NCI-H446 treated with DMSO at 0.1 percent for 48 hours (cell line): ENCODE measurements around the gene CHMP6.

Experiments used
- DNase-seq: peaks from one replicate; lab custom pipeline; 2025; lab: John Stamatoyannopoulos, UW

Gene CHMP6

GRCh38 chr17:81043725-81044427, 52.2 kb downstream of the CHMP6 start:
- DNase-seq: no peak

- no peak for DNase-seq
Observed at GRCh38 chr17:81044428-81044763, 52.8 kb downstream of the CHMP6 start.

DNA sequence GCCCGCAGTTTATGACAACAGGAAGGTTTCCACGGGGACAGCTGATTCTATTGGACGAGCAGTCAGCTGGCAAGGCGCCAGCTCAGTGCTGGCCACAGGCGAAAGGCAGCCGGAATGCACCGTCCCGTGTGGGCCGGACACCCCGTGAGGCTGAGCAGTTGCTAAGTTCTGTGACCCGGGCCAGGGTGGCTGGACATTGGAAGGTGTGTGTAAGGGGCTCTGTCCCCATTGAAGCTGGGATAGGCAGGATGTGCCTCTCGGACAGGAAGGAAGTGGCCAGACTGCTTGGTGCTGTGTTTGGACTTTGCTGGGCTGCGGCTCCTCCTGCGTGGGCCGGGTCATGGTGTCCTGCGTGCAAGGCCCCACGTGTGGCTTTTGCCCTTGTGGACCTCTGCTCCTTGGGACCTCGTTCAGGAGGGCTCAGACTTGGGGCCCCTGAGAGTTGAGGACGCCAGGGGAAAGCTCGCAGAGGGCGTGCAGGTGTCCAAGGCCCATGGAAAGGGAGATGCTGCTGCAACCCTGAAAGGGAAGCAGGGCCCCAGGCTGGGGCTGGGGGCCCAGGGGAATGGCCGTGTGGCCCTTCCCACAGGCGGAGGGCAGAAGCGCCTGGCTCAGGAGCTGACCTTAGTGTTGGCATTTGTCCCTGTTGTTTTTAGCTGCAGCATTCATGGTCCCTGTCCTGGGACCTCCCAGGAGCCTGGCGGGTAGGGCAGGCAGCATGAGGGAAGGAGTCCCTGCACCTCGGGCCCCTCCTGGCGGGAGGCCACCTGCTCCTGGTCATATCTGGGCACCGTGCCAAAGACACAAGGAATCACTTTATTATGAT, 53.3 kb downstream of the CHMP6 start:
- no peak for DNase-seq

- DNase-seq: no peak
Observed at GRCh38 chr17:81045590-81046095, 54.0 kb downstream of the CHMP6 start.

DNA sequence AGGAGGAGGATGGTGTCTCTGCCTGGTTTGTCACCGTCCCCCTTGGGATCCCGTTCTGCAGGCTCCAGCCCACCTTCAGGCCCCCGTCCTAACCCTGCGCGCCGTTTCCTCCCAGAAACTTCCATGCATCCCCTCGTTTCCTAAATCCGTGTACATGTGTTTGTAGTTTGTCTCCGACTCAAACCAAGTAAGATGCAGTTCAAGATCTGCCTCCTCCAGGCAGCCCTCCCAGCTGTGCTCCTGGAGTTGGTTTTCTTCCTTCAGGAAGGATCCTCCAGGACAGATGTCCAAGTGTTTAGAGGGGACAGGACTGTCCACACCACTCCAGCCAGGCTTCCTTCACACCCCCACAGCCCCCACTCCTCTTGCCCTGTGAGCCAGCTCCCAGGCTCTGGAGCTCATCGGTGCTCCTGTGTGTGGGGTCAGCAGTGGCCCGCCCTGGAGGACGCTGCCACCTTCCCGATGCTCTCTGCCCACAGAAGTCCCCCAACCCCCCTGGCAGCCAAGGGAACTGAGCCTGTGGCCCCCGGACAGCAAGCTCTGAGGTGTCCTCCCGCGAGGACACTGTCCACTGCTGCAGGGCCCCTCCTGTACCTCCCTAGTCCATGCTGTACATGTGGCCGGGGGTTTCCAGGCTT, 54.6 kb downstream of the CHMP6 start:
- DNase-seq: no peak

DNA sequence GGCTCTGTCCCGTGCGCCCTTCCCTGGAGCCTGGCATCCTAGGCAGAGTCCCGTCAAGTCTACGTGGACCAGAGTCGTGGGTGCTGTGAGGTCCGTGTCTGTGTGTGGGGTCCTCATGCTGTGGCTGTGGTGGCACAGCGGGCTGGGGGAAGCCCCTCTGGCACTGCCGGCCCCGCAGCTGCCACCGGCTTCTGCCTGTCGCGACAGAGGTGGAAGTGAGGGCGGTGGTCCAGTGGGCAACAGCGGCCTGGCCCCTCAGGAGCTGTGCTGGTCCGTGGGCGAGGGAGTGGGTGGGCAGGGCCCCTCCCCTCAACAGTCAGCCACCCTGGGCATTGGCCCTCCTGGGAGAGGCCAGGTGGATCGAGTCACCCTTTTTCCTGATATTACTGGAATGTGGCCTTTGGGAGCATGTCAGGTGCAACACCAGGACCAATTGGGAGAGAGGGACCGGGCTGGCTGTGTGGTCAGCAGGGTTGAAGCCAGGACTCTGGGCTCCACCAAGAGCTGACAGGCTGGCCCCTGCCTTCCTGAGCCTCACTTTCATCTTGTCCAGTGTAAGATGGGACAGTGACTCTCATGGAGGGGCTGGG, 55.2 kb downstream of the CHMP6 start:
- DNase-seq: no peak

GRCh38 chr17:81048827-81049371, 57.3 kb downstream of the CHMP6 start:
- DNase-seq: no peak

DNA sequence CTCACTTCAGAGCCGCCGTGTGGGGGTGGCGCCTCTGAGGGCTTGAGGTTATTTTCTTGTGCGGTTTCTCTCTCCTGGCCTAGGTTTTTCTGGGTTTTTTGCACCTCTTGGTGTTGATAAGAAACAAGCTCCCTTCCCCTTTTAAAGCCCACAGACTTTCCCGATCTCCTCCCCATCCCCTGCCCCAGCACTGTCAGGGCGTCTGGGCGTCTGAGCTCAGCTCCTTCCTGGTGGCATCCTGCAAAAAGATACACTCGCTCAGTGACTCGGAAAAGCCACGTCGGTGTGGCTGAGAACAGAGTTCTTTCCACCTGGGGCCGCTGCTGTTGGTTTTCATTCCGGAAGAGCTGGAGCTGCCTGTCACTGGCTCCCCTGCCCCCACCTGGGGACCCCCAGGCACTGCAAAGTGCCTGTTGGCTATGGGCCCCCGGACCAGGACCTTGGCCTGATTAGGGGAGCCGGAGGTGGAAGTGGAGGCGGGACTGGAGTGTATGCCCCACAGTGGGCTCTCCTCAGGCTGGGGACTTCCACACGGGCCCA, 57.8 kb downstream of the CHMP6 start:
- no peak for DNase-seq
